GM12878 (cell line): ENCODE measurements around the gene ALCAM. TPM values are rescaled to one million over a fixed set of nuclear protein-coding genes. Genes with fewer than 3 reads are reported as not detected.

Experiments
- ATAC-seq: fragments of 200-7000 bp; cut with Tn5 transposase; 3 replicates; pipeline ENCODE4 v1.9.1; 2020; ENCODE audit warnings: mild to moderate bottlenecking, moderate library complexity
- BruUV-seq: library from RNA; stranded (reverse); fragments of 400-500 nt; replicated peaks from 2 replicates; lab custom pipeline; 2021; lab: Mats Ljungman, UMichigan
- CTCF ChIA-PET: fragments of 300-600 bp; sonication (Branson Sonifier 250); formaldehyde crosslinking; extraction: SDS; loops from one replicate; lab custom pipeline; 2021; ENCODE audit warnings: inconsistent platforms; lab: Yijun Ruan, JAX
- POLR2A ChIA-PET: fragments of 350-600 bp; formaldehyde crosslinking; extraction: SDS; loops from one replicate; lab custom pipeline; 2021; ENCODE audit warnings: inconsistent platforms; lab: Charles Lee
- RAD21 ChIA-PET: fragments of 300-600 bp; sonication (Branson Sonifier 250); formaldehyde crosslinking; loops from one replicate; lab custom pipeline; 2023; ENCODE audit warnings: antibody characterized with exemption; ENCODE audit not compliant: unreplicated experiment; lab: Charles Lee
- SMC1A ChIA-PET: fragments of 300-600 bp; sonication (Branson Sonifier 250); formaldehyde crosslinking; loops from one replicate; lab custom pipeline; 2023; ENCODE audit not compliant: unreplicated experiment, uncharacterized antibody; lab: Charles Lee
- DNase-seq: peaks from one replicate; pipeline ENCODE4 v3.0.0-alpha.2; 2011; ENCODE audit warnings: low read depth, low spot score
- FAIRE-seq: peaks from 3 replicates; lab custom pipeline; 2011; peaks lifted over from hg19 to GRCh38; lab: Jason Lieb, UNC
- H2AFZ ChIP-seq: 2 replicates; pipeline ENCODE4 v1.6.0; 2011; ENCODE audit warnings: low read depth, low read length, control low read depth; ENCODE audit not compliant: control insufficient read depth
- H3K27ac ChIP-seq: 2 replicates; pipeline ENCODE4 v1.5.1; 2011; ENCODE audit warnings: control low read depth; ENCODE audit not compliant: control insufficient read depth, insufficient read depth
- H3K27me3 ChIP-seq, 2 experiments: replicated peaks in 1 of 2; 2 replicates each; pipeline versions ENCODE4 v1.6.0 to v1.6.1; 2011; ENCODE audit warnings: low read length in 1 of 2; ENCODE audit not compliant: control insufficient read depth in 2 of 2, insufficient read depth in 2 of 2
- H3K36me3 ChIP-seq, 2 experiments: 2 replicates each; pipeline ENCODE4 v1.5.1; 2011; ENCODE audit warnings: low read length in 1 of 2; ENCODE audit not compliant: control insufficient read depth in 2 of 2, insufficient read depth in 2 of 2
- H3K4me1 ChIP-seq: 2 replicates; pipeline ENCODE4 v1.6.1; 2011; ENCODE audit warnings: mild to moderate bottlenecking, low read length, moderate library complexity, mixed read lengths; ENCODE audit not compliant: control insufficient read depth, insufficient read depth
- H3K4me2 ChIP-seq: 2 replicates; pipeline ENCODE4 v1.6.0; 2011; ENCODE audit warnings: control low read depth; ENCODE audit not compliant: control insufficient read depth, insufficient read depth
- H3K4me3 ChIP-seq: fragments of 200-600 bp; sonication (generic); 2 replicates; pipeline ENCODE4 v1.5.1; 2016
- H3K79me2 ChIP-seq: 2 replicates; pipeline ENCODE4 v1.6.0; 2011; ENCODE audit warnings: low read length; ENCODE audit not compliant: control insufficient read depth, insufficient read depth
- H3K9ac ChIP-seq: 2 replicates; pipeline ENCODE4 v1.8.0; 2011; ENCODE audit warnings: low read length, control low read depth, mixed read lengths; ENCODE audit not compliant: control insufficient read depth, insufficient read depth
- H3K9me3 ChIP-seq: replicated peaks from 3 replicates; pipeline ENCODE4 v1.5.1; 2011; ENCODE audit warnings: mild to moderate bottlenecking, low read length; ENCODE audit not compliant: control insufficient read depth, insufficient read depth
- H4K20me1 ChIP-seq: 2 replicates; pipeline ENCODE4 v1.6.0; 2011; ENCODE audit not compliant: control insufficient read depth, insufficient read depth
- CBX5 ChIP-seq: sonication (generic); IDR thresholded peaks from 2 replicates; pipeline ENCODE4 v1.6.1; 2016; ENCODE audit warnings: low read depth, moderate library complexity, mild to moderate bottlenecking, inconsistent platforms
- CEBPB ChIP-seq, 2 experiments: fragments of 150-350 bp in 1 of 2; IDR thresholded peaks; 2 replicates each; pipeline ENCODE4 v1.6.1; 2012 to 2014; ENCODE audit warnings: low read depth in 2 of 2, low read length in 2 of 2, borderline replicate concordance in 1 of 2, inconsistent platforms in 1 of 2
- CHD1 ChIP-seq: IDR thresholded peaks from 2 replicates; pipeline ENCODE4 v1.6.1; 2012; ENCODE audit warnings: low read depth, low read length, improper control_type of control experiment
- GABPA ChIP-seq: IDR thresholded peaks from 2 replicates; pipeline ENCODE4 v1.6.1; 2014; ENCODE audit warnings: antibody characterized with exemption, low read depth, mild to moderate bottlenecking, inconsistent platforms
- HCFC1 ChIP-seq: fragments of 150-350 bp; IDR thresholded peaks from 2 replicates; pipeline ENCODE4 v1.6.1; 2014; ENCODE audit warnings: low read length
- IRF5 ChIP-seq: fragments of 450-650 bp; IDR thresholded peaks from 2 replicates; pipeline ENCODE4 v1.6.1; 2017; ENCODE audit warnings: borderline replicate concordance
- KDM1A ChIP-seq: fragments of 200-600 bp; sonication (generic); IDR thresholded peaks from 2 replicates; pipeline ENCODE4 v1.6.1; 2016; ENCODE audit warnings: borderline replicate concordance
- PAX8 ChIP-seq: fragments of 450-650 bp; IDR thresholded peaks from 2 replicates; pipeline ENCODE4 v1.6.1; 2017; ENCODE audit warnings: mild to moderate bottlenecking, moderate library complexity
- REST ChIP-seq: IDR thresholded peaks from 2 replicates; pipeline ENCODE4 v1.6.1; 2012; ENCODE audit warnings: mild to moderate bottlenecking, low read depth, low read length
- SIX5 ChIP-seq: IDR thresholded peaks from 2 replicates; pipeline ENCODE4 v1.6.1; 2011; ENCODE audit warnings: mild to moderate bottlenecking, low read depth, low read length, moderate library complexity; ENCODE audit not compliant: severe bottlenecking
- SRF ChIP-seq, 2 experiments: IDR thresholded peaks; 2 replicates each; pipeline ENCODE4 v1.6.1; 2011; ENCODE audit warnings: low read depth in 2 of 2, low read length in 2 of 2, mild to moderate bottlenecking in 1 of 2, moderate library complexity in 1 of 2
- STAT1 ChIP-seq: fragments of 450-650 bp; conservative IDR thresholded peaks from 2 replicates; pipeline ENCODE4 v1.6.1; 2014; ENCODE audit warnings: antibody characterized with exemption, mild to moderate bottlenecking
- YY1 ChIP-seq: IDR thresholded peaks from 2 replicates; pipeline ENCODE4 v1.6.1; 2011; ENCODE audit warnings: low read depth, mild to moderate bottlenecking, low read length
- WGBS: methylation state at CpG from one replicate; pipeline ENCODE4 v1.1.6; 2016; ENCODE audit warnings: low lambda C conversion rate; ENCODE audit not compliant: insufficient replicate concordance, insufficient coverage; ENCODE audit errors: missing lambda C conversion rate; 5-methylcytosine and 5-hydroxymethylcytosine counted together
- in situ Hi-C: fragments of 300-500 bp; cut with MboI; formaldehyde crosslinking; loops from 9 replicates; pipeline ENCODE4 v1.14.3; 2018; ENCODE audit warnings: mixed read lengths
- intact Hi-C: fragments of 100-400 bp; cut with micrococcal nuclease; formaldehyde crosslinking; loops from one replicate; pipeline ENCODE4 v1.14.2; 2022; ENCODE audit not compliant: unreplicated experiment
- polyA plus RNA-seq, 11 experiments: library from polyadenylated mRNA; depleted of rRNA in 4 of 11; unstranded in 6 of 11; stranded (reverse) in 5 of 11; fragments of >200 nt; fragmentation: Nextera tagmentation in 4 of 11; fragmentation: Illumina TruSeq in 1 of 11; extraction: Ambion mirVana in 4 of 11; extraction: Trizol in 1 of 11; gene quantifications; 1 replicate in 1 of 11; 2 replicates in 10 of 11; pipeline versions ENCODE4 v1.2.1 to v1.2.3, GENCODE V29; 2011 to 2016; ENCODE audit warnings: inconsistent platforms in 2 of 11, missing spikeins in 2 of 11, low read depth in 1 of 11
- total RNA-seq, 4 experiments: library from RNA; depleted of rRNA in 3 of 4; stranded (reverse); fragments of >200 nt in 3 of 4; fragmentation: Illumina TruSeq in 1 of 4; extraction: Trizol in 1 of 4; gene quantifications; 2 replicates each; pipeline versions ENCODE4 v1.2.1 to v1.2.3, GENCODE V29; 2013 to 2021
- TF ChIP-seq, protein P1 (sequence below): IDR thresholded peaks from 2 replicates; pipeline ENCODE4 v1.6.1; 2011; ENCODE audit warnings: borderline replicate concordance, low read depth, mild to moderate bottlenecking, moderate library complexity, mixed read lengths, low read length; ENCODE audit not compliant: insufficient read depth; ENCODE audit errors: extremely low read length
- TF ChIP-seq, protein P2 (sequence below): IDR thresholded peaks from 2 replicates; pipeline ENCODE4 v1.6.1; 2012; ENCODE audit warnings: low read depth, low read length, improper control_type of control experiment

ALCAM gene
- total and polyA plus RNA-seq, 10 of the 15 experiments (the other 5 are each of a cell fraction or from before 2014, with no cell fraction given), result 12.2 to 54.2 (median 32.6) TPM

- FAIRE-seq (peak; percentile 81), ATAC-seq (peak; percentile 50), DNase-seq (peak; percentile 69)
- in situ Hi-C loops (loop anchor here (5.0 to 10.0 kb wide), 3 partner anchors 764 to 1092 kb away; no protein-coding TSS in a partner anchor), intact Hi-C loops (loop anchor here (2.0 to 10.0 kb wide), 7 partner anchors 150 to 1267 kb away; no protein-coding TSS in a partner anchor)
- peak overlapping the region; percentile 98 for H3K9ac ChIP-seq
- no peaks in the 10 kb centered on the region for H4K20me1 ChIP-seq
- RAD21 ChIA-PET, result interaction anchor here (0.6 to 7.7 kb wide), 17 partner anchors 9 to 1096 kb away, joined by 3 to 62 read pairs (median 4); no protein-coding TSS in a partner anchor
- POLR2A ChIA-PET, result interaction anchor here (0.6 to 1.9 kb wide), 10 partner anchors 8 to 1392 kb away, joined by 3 to 10 read pairs (median 4); no protein-coding TSS in a partner anchor
- CTCF ChIA-PET, result interaction anchor here (0.6 to 9.0 kb wide), 14 partner anchors 8 to 1096 kb away, joined by 3 to 71 read pairs (median 4); no protein-coding TSS in a partner anchor
- SMC1A ChIA-PET, result interaction anchor here (0.6 to 7.8 kb wide), 22 partner anchors 9 to 1269 kb away, joined by 3 to 64 read pairs (median 4); no protein-coding TSS in a partner anchor
- H3K9me3 ChIP-seq, result no peaks in the 10 kb centered on the region
- H3K79me2 ChIP-seq, result peaks cover 60% of the 10 kb centered on the region
- no peaks in the 10 kb centered on the region for H3K36me3 ChIP-seq
- 0% methylated on average over 45 of the region's 45 CpGs for WGBS
- peak overlapping the region; percentile 86 for H2AFZ ChIP-seq
- H3K4me1 ChIP-seq, result peaks cover 7% of the 10 kb centered on the region; the same call in 1 of the 2 replicates
- peak overlapping the region; percentile 99 for H3K27ac ChIP-seq
- TSS peak; percentile 69 for BruUV-seq
- H3K4me2 ChIP-seq, result peak overlapping the region; percentile 96
- H3K27me3 ChIP-seq, result no peaks in the 10 kb centered on the region
- H3K4me3 ChIP-seq, result peak overlapping the region; percentile 88
- TF ChIP-seq CEBPB (IDR thresholded peaks at IDR 0.05; ENCODE audit: borderline replicate concordance in 1 of 2, low read depth in 2 of 2, low read length in 2 of 2) (no peak), CHD1 (no peak), HCFC1 (no peak), GABPA (no peak), SRF (IDR thresholded peaks at IDR 0.05; ENCODE audit: low read depth in 2 of 2, low read length in 2 of 2) (no peak), YY1 (0 out of 2 replicates have a peak, but pooled peaks have one; percentile 3), IRF5 (no peak), STAT1 (no peak), REST (no peak), PAX8 (peak; percentile 41; the same call in 1 of the 2 replicates), SIX5 (no peak), CBX5 (peak; percentile 60), KDM1A (no peak)
- TF ChIP-seq, protein P1, sequence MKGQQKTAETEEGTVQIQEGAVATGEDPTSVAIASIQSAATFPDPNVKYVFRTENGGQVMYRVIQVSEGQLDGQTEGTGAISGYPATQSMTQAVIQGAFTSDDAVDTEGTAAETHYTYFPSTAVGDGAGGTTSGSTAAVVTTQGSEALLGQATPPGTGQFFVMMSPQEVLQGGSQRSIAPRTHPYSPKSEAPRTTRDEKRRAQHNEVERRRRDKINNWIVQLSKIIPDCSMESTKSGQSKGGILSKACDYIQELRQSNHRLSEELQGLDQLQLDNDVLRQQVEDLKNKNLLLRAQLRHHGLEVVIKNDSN, result no peak
- TF ChIP-seq, protein P2, sequence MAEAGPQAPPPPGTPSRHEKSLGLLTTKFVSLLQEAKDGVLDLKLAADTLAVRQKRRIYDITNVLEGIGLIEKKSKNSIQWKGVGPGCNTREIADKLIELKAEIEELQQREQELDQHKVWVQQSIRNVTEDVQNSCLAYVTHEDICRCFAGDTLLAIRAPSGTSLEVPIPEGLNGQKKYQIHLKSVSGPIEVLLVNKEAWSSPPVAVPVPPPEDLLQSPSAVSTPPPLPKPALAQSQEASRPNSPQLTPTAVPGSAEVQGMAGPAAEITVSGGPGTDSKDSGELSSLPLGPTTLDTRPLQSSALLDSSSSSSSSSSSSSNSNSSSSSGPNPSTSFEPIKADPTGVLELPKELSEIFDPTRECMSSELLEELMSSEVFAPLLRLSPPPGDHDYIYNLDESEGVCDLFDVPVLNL, result no peak
Measured at GRCh38 chr3:105368566-105369499, 2.1 kb downstream of the ALCAM start.
